GM10266 (cell line): ENCODE measurements around the gene GRK5.
"Not testable (repeated sequence)": the region's sequence is repeated elsewhere in the genome, so short reads cannot be mapped to it uniquely, and the experiment has no call there.

Experiments used
- DNase-seq: peaks from one replicate; pipeline ENCODE4 v3.0.0; 2012; ENCODE audit errors: extremely low spot score
- TF ChIP-seq, protein P1 (sequence below): IDR thresholded peaks from 2 replicates; pipeline ENCODE4 v1.5.1; 2012; ENCODE audit warnings: mild to moderate bottlenecking, low read depth; ENCODE audit not compliant: control insufficient read depth, insufficient read depth; ENCODE audit errors: missing control alignments

The GRK5 gene

DNA sequence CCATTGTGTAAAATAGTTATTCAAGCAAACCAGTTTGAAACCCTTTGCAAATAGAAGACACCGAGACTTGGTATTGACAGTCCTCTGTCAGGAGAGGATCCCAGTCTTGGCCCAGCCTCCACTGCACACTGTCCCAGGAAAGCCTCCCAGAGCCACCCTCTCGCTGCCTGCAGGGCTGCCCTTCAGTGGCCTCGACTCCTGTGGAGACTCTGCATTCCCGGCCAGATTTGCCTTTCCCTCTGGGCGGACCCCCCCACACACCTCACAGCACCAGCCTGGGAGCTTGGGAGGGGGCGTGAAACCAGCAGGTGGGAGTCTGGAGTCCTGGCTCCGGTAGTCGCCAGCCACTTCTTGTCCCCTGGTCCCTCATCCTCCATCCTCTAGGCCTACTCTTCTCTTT lies 48.7 kb downstream of the GRK5 start:
- no peak for DNase-seq
- TF ChIP-seq, protein P1, sequence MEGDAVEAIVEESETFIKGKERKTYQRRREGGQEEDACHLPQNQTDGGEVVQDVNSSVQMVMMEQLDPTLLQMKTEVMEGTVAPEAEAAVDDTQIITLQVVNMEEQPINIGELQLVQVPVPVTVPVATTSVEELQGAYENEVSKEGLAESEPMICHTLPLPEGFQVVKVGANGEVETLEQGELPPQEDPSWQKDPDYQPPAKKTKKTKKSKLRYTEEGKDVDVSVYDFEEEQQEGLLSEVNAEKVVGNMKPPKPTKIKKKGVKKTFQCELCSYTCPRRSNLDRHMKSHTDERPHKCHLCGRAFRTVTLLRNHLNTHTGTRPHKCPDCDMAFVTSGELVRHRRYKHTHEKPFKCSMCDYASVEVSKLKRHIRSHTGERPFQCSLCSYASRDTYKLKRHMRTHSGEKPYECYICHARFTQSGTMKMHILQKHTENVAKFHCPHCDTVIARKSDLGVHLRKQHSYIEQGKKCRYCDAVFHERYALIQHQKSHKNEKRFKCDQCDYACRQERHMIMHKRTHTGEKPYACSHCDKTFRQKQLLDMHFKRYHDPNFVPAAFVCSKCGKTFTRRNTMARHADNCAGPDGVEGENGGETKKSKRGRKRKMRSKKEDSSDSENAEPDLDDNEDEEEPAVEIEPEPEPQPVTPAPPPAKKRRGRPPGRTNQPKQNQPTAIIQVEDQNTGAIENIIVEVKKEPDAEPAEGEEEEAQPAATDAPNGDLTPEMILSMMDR: no peak

DNA sequence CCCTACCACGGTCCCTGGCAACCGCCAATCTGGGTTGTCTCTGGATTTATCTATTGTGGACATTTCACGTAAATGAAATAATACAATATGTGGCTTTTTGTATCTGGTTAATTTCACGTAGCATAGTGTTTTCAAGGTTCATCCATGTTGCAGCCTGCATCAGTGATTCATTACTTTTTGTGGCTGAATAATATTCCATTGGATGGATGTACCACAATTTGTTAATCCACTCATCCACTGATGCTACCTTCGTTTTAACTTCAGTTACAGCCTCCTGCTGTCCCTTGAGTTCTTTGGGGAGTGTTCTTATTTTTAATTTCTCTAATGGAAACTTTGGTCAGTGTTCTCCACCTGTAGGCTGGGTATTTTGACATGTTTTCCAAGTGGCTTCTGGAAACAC lies 49.5 kb downstream of the GRK5 start:
- TF ChIP-seq, protein P1: no peak
- no peak for DNase-seq

DNA sequence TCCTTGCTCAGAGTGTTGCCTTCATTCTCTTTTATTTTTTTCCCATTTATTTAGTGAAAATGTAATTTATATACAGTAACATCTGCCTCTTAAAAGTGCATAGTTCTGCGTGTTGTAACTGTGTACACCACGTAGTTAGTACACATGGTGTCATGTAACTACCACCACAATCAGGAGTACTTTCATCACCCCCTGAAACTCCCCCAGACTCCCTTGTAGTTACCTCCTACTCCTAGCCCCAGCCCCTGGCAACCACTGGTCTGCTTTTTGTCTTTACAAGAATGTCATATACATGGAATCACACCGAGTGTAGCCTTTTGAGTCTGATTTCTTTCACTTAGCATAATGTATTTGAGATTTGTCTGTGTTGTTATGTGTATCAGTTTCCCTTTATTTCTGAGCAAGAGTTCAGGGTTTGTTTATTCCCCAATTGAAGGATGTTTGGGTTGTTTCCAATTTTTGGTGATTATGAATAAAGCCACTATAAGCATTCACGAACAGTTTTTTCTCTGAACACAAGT lies 50.6 kb downstream of the GRK5 start:
- TF ChIP-seq, protein P1: no peak
- DNase-seq: no peak

DNA sequence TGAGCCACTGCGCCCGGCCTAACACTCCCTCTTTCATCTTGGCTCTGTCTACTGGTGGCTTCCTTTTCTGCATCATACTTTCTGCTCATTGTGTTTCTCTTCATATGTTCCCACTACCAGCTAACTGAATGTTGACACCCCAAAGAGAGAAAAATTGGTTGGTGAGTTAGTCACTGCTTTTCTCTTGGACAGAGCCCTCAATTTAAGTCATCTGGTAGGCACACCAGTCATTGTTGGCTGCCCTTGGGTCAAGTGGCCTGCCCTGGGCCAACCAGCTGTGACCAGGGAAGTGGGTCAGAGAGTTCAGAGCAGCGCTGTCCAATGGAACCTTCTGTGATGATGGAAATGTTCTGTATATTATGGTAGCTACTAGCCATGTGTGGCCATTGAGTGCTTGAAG lies 52.0 kb downstream of the GRK5 start:
- no peak for DNase-seq
- TF ChIP-seq, protein P1: no peak

DNA sequence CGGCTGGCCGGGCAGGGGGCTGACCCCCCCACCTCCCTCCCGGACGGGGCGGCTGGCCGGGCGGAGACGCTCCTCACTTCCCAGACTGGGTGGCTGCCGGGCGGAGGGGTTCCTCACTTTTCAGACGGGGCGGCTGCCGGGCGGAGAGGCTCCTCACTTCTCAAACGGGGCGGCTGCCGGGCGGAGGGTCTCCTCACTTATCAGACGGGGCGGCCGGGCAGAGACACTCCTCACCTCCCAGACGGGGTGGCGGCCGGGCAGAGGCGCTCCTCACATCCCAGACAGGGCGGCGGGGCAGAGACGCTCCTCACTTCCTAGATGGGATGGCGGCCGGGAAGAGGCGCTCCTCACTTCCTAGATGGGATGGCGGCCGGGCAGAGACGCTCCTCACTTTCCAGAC lies 53.6 kb downstream of the GRK5 start:
- DNase-seq: not testable (repeated sequence)

DNA sequence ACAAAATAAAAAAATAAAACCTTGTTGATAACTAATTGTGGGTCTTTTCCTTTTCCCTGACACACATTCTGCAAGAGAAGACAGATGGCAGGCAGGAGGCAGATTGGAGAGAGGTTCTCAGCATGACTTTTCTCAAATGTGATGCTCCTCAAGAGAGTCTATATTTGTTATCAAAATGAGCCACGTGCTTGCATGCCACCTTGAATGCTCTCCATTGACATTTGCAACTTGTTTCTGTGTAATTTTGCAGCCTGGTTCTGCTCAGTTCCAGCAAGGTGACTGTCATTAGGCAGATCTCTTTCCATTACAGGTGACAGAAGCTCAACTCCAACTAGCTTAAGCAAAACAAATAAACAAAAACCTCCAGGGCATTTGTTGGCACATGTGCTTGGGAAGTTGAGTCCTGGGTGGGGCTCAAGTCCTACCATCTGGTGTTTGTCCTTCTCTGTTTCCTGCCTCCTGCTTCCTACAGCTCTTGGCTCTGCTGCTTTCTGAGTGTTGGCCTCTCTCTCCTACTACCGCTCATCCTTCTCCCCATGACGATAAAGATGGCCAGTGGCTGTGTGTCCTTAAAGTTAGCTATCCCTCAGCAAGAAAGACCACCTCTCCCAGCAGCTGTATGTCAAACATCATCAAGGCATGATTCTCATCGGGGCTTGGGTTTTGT lies 56.7 kb downstream of the GRK5 start:
- no peak for DNase-seq
- TF ChIP-seq, protein P1: no peak

DNA sequence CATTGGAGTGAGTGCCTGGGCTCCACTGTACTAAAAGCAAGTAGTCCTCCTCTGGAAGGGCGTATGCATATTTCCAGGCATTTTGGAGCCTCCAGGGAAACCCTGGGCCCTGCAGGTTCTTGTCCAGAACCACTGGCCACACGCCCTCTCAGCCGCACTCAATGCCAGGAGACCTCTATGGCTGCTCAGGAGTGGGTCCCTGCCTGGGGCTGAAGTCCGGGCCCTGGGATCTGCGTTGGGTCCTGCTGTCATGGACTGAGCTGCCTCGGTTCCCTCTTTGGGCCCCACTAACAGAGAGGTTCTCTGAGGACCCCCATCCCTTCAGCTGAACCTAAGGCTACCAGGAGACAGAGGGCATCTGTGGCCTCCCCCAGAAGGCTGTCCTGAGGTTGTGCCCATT lies 58.3 kb downstream of the GRK5 start:
- TF ChIP-seq, protein P1: no peak
- DNase-seq: no peak

DNA sequence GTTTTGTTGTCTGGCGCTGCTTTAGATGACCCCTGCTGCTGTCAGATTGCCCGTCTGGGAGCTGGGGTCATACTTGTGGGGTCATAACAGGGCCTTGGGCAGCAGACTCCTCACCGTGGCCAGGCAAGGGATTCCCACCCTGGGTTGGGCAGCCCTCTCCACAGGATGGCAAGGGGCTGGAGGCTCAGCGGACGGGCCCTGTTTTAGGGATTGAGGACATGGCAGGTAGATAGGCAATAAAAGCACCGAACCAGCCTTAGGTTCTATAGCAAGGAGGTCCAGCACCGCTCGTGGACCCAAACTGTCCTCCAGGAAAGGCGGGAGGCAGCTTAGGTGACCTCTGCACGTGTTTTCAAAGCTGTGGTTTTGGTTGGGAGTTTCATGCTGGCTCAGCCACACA lies 60.0 kb downstream of the GRK5 start:
- no peak for DNase-seq
- TF ChIP-seq, protein P1: no peak
